ENCODE results near the gene HNRNPA0.

GRCh38 chr5:137705106-137705505 lies 49.1 kb downstream of the HNRNPA0 start:
- TF ChIP-seq EZH2phosphoT487 (IDR thresholded peaks at IDR 0.05; ENCODE audit: borderline replicate concordance) (no peak), CTCF (conservative IDR thresholded peaks at IDR 0.05; ENCODE audit: low read length) (no peak)

Measured in Loucy (cell line).